GM12873 (cell line): Measurements from ENCODE around the gene ZBTB43.

Experiments used
- CTCF ChIP-seq: IDR thresholded peaks from 2 replicates; pipeline ENCODE4 v1.5.1; 2012; ENCODE audit warnings: low read depth, mild to moderate bottlenecking, moderate library complexity, low read length, control low read depth; ENCODE audit not compliant: insufficient read depth; ENCODE audit errors: missing control alignments

The ZBTB43 gene

GRCh38 chr9:126806336-126806735 is 1.5 kb downstream of the ZBTB43 start:
- TF ChIP-seq CTCF = no peak

DNA sequence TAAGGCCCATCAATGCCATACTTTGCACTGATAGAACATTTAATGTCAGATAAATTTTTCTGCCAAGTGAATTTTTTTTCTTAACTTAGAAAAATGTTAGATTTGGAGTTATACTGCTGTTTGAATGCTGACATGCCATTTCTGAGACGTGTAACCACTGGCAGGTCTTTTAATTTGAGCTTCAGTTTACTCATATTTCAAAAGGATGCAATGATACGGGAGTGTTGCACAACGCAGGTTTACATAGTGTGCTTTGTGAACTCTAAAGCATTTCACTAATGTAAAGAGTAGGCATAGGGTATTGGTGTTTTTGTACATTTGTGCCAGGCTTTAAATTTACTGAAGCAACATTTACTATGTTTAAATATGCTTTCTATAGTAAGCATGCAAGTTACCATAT is 4.2 kb downstream of the ZBTB43 start:
- TF ChIP-seq CTCF = no peak

DNA sequence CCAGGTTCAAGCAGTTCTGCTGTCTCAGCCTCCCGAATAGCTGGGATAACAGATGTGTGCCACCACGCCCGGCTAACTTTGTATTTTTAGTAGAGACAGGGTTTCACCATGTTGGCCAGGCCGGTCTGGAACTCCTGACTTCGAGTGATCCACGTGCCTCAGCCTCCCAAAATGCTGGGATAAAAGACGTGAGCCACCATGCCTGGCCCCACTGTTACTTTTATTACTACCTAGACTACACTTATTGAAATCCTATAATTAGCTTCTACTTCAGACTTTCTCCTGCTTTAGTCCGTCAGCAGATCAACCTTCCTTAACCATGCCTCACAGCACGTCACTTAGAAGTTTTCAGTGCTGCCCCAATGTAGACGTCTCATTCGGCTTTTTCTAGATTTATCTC is 8.2 kb downstream of the ZBTB43 start:
- TF ChIP-seq CTCF = no peak

- TF ChIP-seq CTCF = no peak
These were observed 9.3 kb downstream of the ZBTB43 start for GRCh38 chr9:126814091-126814490.

GRCh38 chr9:126818482-126818881 is 13.6 kb downstream of the ZBTB43 start:
- no peak for TF ChIP-seq CTCF

DNA sequence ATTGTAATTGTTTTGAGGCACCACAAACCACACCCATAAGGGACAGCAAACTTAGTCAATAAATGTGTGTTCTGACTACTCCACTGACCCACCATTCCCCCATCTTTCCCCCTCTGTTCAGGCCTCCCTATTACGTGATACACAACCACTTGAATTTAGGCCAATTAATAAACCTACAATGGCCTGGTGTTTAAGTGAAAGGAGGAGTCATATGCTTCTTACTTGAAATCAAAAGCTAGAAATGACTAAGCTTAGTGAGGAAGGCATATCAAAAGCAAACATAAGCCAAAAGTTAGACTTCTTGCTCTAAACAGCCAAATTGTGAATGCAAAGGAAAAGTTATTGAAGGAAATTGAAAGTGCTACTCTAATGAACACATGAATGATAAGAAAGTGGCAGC is 14.6 kb downstream of the ZBTB43 start:
- no peak for TF ChIP-seq CTCF

GRCh38 chr9:126822278-126822677 is 17.4 kb downstream of the ZBTB43 start:
- no peak for TF ChIP-seq CTCF
